Pancreas (tissue), 10 donors: ENCODE data around the gene CFAP57. TPM values are rescaled to one million over a fixed set of nuclear protein-coding genes. Genes with fewer than 3 reads are reported as not detected.

Source experiments
- ATAC-seq, 4 donors: fragments of 200-7000 bp; cut with Tn5 transposase; one replicate each; pipeline versions ENCODE4 v1.8.0 to v1.9.1; 2020; ENCODE audit warnings: mild to moderate bottlenecking in 4 of 4, moderate library complexity in 4 of 4
- DNase-seq, 6 donors: peaks; one replicate each; pipeline ENCODE4 v3.0.0-alpha.2; 2020
- FAIRE-seq: peaks from 2 replicates; lab custom pipeline; 2012; peaks lifted over from hg19 to GRCh38; lab: Jason Lieb, UNC
- H3K27ac ChIP-seq, 4 donors: fragments of 200-600 bp; sonication (generic); 1 replicate in 3 of 4; 2 replicates in 1 of 4; pipeline versions ENCODE4 v1.5.0 to v1.8.0; 2020
- H3K27me3 ChIP-seq, 4 donors: fragments of 200-600 bp; one replicate each; pipeline ENCODE4 v1.8.0; 2021
- H3K36me3 ChIP-seq, 3 donors: fragments of 200-600 bp; sonication (generic) in 1 of 3; one replicate each; pipeline versions ENCODE4 v1.5.0 to v1.8.0; 2020 to 2021
- H3K4me1 ChIP-seq, 3 donors: fragments of 200-600 bp; one replicate each; pipeline ENCODE4 v1.8.0; 2021
- H3K4me3 ChIP-seq, 4 donors: fragments of 200-600 bp; sonication (generic) in 2 of 4; one replicate each; pipeline versions ENCODE4 v1.5.0 to v1.8.0; 2020 to 2021
- H3K9me3 ChIP-seq, 4 donors: fragments of 200-600 bp; one replicate each; pipeline ENCODE4 v1.8.0; 2021
- WGBS, 2 donors: extraction: QIAGEN DNeasy Blood & Tissue Kit; methylation state at CpG; one replicate each; pipeline ENCODE4 v1.1.7; 2013; 5-methylcytosine and 5-hydroxymethylcytosine counted together
- intact Hi-C, 3 donors: fragments of 100-400 bp; cut with DNase I; formaldehyde crosslinking; loops; one replicate each; pipeline versions ENCODE4 v1.11.1 to v1.14.2; 2022
- polyA plus RNA-seq, 2 donors: library from polyadenylated mRNA; stranded (reverse); fragments of 200-250 nt; gene quantifications; one replicate each; pipeline ENCODE4 v1.2.3, GENCODE V29; 2013
- total RNA-seq, 6 donors: library from RNA; stranded (reverse); fragmentation: NEBNext Ultra II Directional in 4 of 6; extraction: Animal tissue kit (Norgen Biotek cat#: 25700) in 4 of 6; gene quantifications; one replicate each; pipeline versions ENCODE4 v1.2.1 to v1.2.4, GENCODE V29; 2021 to 2023
- TF ChIP-seq, protein P1 (sequence below), 4 donors: fragments of 200-600 bp; sonication (generic) in 3 of 4; IDR thresholded peaks; one replicate each; pipeline versions ENCODE4 v1.5.0 to v1.8.0; 2021; ENCODE audit warnings: antibody characterized with exemption in 4 of 4
- donor health status: healthy with polysubstance abuse.
- donor health status: DM: no; HTN: no; CAD: no; lungs with moderate emphysema.
- donor health status: DM: no; HTN: no; CAD: no.
- donor health status: control.
- donor health status: control.
- donor health status: Bipolar disorder and iron deficiency.
- donor health status: DM: yes; HTN: yes; CAD: no.
- donor health status: DM: no; HTN: no; CAD: no.
- donor health status: DM: no; HTN: no; CAD: no.
- donor health status: DM: yes; HTN: yes; CAD: no.

CFAP57 gene
- total and polyA plus RNA-seq, 8 donors: 0.14 to 0.61 (median 0.21) TPM

- Histone ChIP-seq H3K27me3 (no peaks in the 10 kb centered on the region), H3K36me3 (no peaks in the 10 kb centered on the region), H3K4me3 (no peak overlapping the region), H3K4me1 (no peaks in the 10 kb centered on the region), H3K9me3 (no peaks in the 10 kb centered on the region), H3K27ac (no peak overlapping the region)
- ATAC-seq (no peak), DNase-seq (no peak), FAIRE-seq (no peak)
- intact Hi-C loops: no loop called here
- 56 to 63% methylated on average over 4 of the region's 4 CpGs for WGBS, 2 donors
- TF ChIP-seq, protein P1, sequence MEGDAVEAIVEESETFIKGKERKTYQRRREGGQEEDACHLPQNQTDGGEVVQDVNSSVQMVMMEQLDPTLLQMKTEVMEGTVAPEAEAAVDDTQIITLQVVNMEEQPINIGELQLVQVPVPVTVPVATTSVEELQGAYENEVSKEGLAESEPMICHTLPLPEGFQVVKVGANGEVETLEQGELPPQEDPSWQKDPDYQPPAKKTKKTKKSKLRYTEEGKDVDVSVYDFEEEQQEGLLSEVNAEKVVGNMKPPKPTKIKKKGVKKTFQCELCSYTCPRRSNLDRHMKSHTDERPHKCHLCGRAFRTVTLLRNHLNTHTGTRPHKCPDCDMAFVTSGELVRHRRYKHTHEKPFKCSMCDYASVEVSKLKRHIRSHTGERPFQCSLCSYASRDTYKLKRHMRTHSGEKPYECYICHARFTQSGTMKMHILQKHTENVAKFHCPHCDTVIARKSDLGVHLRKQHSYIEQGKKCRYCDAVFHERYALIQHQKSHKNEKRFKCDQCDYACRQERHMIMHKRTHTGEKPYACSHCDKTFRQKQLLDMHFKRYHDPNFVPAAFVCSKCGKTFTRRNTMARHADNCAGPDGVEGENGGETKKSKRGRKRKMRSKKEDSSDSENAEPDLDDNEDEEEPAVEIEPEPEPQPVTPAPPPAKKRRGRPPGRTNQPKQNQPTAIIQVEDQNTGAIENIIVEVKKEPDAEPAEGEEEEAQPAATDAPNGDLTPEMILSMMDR (IDR thresholded peaks at IDR 0.05): no peak
Measured at GRCh38 chr1:43152866-43153265, 19.3 kb upstream of the CFAP57 start.

- Histone ChIP-seq H3K4me1 (no peaks in the 10 kb centered on the region), H3K27ac (no peak overlapping the region), H3K4me3 (no peak overlapping the region), H3K9me3 (no peaks in the 10 kb centered on the region), H3K27me3 (no peaks in the 10 kb centered on the region), H3K36me3 (no peaks in the 10 kb centered on the region)
- 88 to 89% methylated on average over 6 of the region's 6 CpGs for whole genome bisulfite sequencing, 2 donors
- no peak for DNase-seq
- no peak for FAIRE-seq
- TF ChIP-seq, protein P1 (IDR thresholded peaks at IDR 0.05): no peak
- intact Hi-C loops: no loop called here
- no peak for ATAC-seq
Measured at GRCh38 chr1:43153443-43153842, 18.7 kb upstream of the CFAP57 start.

GRCh38 chr1:43156026-43156425 is 16.1 kb upstream of the CFAP57 start:
- Histone ChIP-seq H3K4me1 (no peaks in the 10 kb centered on the region), H3K27ac (no peak overlapping the region), H3K9me3 (no peaks in the 10 kb centered on the region), H3K27me3 (no peaks in the 10 kb centered on the region), H3K36me3 (no peaks in the 10 kb centered on the region), H3K4me3 (no peak overlapping the region)
- 65 to 73% methylated on average over 7 of the region's 7 CpGs for WGBS, 2 donors
- FAIRE-seq (no peak), DNase-seq (no peak), ATAC-seq (no peak)
- intact Hi-C loops: no loop called here
- TF ChIP-seq, protein P1 (IDR thresholded peaks at IDR 0.05): no peak

DNA sequence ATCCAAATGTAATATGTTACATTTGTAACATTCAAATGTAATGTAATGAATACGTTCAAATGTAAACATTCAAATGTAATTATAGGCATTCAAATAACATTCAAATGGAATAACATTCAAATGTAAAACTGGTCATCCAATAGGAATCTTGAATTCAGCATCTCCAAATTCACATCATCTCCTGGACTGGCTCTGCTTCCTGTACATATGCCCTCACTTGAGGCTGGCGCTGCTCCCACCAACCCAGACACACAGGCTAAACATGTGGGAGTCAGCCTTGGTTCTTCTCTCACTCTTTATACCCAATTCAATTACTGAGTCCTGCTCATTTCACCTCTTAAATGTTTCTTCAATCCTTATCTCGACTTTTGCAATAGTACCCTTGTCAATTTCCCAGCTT is 7.0 kb upstream of the CFAP57 start:
- no peaks in the 10 kb centered on the region for H3K4me1 ChIP-seq
- no peaks in the 10 kb centered on the region for H3K27me3 ChIP-seq
- no peaks in the 10 kb centered on the region for H3K9me3 ChIP-seq
- H3K27ac ChIP-seq: no peak overlapping the region
- TF ChIP-seq, protein P1 (IDR thresholded peaks at IDR 0.05): no peak
- WGBS, 2 donors: 84 to 88% methylated on average over 3 of the region's 3 CpGs
- intact Hi-C loops: no loop called here
- DNase-seq (no peak), FAIRE-seq (no peak), ATAC-seq (no peak)
- peaks cover 0 to 52% (median 31%) of the 10 kb centered on the region in 3 donors for H3K36me3 ChIP-seq
- H3K4me3 ChIP-seq: no peak overlapping the region

- 89 to 93% methylated on average over 5 of the region's 5 CpGs for WGBS, 2 donors
- no peak for FAIRE-seq
Measured at GRCh38 chr1:43165765-43166164, 6.4 kb upstream of the CFAP57 start.

More at GRCh38 chr1:43165765-43166164, 6.4 kb upstream of the CFAP57 start:
- intact Hi-C loops: no loop called here
- Histone ChIP-seq H3K36me3 (peaks cover 0 to 52% (median 31%) of the 10 kb centered on the region in 3 donors), H3K27me3 (no peaks in the 10 kb centered on the region), H3K4me1 (peaks cover 0 to 2% (median 0%) of the 10 kb centered on the region in 3 donors), H3K4me3 (no peak overlapping the region), H3K9me3 (no peaks in the 10 kb centered on the region), H3K27ac (no peak overlapping the region)
- DNase-seq (no peak), ATAC-seq (no peak)
- TF ChIP-seq, protein P1 (IDR thresholded peaks at IDR 0.05): no peak
